ENCODE measurements around the gene SCYGR3. TPM values are rescaled to one million over a fixed set of nuclear protein-coding genes. Genes with fewer than 3 reads are reported as not detected.

Gene SCYGR3
- total and polyA plus RNA-seq, 2 of the 13 experiments (the other 11 are each of a cell fraction or from before 2014, with no cell fraction given), result not detected

GRCh38 chr2:227655454-227655853 is 40.8 kb upstream of the SCYGR3 start (continued):
- TF ChIP-seq, protein P1, sequence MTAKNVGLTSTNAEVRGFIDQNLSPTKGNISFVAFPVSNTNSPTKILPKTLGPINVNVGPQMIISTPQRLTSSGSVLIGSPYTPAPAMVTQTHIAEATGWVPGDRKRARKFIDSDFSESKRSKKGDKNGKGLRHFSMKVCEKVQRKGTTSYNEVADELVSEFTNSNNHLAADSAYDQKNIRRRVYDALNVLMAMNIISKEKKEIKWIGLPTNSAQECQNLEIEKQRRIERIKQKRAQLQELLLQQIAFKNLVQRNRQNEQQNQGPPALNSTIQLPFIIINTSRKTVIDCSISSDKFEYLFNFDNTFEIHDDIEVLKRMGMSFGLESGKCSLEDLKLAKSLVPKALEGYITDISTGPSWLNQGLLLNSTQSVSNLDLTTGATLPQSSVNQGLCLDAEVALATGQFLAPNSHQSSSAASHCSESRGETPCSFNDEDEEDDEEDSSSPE (CRISPR knock-in tag; IDR thresholded peaks at IDR 0.05), result no peak
- TF ChIP-seq MTERF4 (CRISPR knock-in tag; IDR thresholded peaks at IDR 0.05), result no peak
- 0 out of 2 replicates have a peak, but pooled peaks have one; percentile 27 for TF ChIP-seq BCL6 (CRISPR knock-in tag; IDR thresholded peaks at IDR 0.05)
- TF ChIP-seq ZNF839 (CRISPR knock-in tag; IDR thresholded peaks at IDR 0.05; ENCODE audit: borderline replicate concordance), result no peak
- TF ChIP-seq ZNF512 (CRISPR knock-in tag; IDR thresholded peaks at IDR 0.05), result no peak
- TF ChIP-seq ZNF646 (CRISPR knock-in tag; IDR thresholded peaks at IDR 0.05), result no peak
- TF ChIP-seq, protein P2, sequence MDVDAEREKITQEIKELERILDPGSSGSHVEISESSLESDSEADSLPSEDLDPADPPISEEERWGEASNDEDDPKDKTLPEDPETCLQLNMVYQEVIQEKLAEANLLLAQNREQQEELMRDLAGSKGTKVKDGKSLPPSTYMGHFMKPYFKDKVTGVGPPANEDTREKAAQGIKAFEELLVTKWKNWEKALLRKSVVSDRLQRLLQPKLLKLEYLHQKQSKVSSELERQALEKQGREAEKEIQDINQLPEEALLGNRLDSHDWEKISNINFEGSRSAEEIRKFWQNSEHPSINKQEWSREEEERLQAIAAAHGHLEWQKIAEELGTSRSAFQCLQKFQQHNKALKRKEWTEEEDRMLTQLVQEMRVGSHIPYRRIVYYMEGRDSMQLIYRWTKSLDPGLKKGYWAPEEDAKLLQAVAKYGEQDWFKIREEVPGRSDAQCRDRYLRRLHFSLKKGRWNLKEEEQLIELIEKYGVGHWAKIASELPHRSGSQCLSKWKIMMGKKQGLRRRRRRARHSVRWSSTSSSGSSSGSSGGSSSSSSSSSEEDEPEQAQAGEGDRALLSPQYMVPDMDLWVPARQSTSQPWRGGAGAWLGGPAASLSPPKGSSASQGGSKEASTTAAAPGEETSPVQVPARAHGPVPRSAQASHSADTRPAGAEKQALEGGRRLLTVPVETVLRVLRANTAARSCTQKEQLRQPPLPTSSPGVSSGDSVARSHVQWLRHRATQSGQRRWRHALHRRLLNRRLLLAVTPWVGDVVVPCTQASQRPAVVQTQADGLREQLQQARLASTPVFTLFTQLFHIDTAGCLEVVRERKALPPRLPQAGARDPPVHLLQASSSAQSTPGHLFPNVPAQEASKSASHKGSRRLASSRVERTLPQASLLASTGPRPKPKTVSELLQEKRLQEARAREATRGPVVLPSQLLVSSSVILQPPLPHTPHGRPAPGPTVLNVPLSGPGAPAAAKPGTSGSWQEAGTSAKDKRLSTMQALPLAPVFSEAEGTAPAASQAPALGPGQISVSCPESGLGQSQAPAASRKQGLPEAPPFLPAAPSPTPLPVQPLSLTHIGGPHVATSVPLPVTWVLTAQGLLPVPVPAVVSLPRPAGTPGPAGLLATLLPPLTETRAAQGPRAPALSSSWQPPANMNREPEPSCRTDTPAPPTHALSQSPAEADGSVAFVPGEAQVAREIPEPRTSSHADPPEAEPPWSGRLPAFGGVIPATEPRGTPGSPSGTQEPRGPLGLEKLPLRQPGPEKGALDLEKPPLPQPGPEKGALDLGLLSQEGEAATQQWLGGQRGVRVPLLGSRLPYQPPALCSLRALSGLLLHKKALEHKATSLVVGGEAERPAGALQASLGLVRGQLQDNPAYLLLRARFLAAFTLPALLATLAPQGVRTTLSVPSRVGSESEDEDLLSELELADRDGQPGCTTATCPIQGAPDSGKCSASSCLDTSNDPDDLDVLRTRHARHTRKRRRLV (CRISPR knock-in tag; IDR thresholded peaks at IDR 0.05), result no peak
- TF ChIP-seq NR2F2 (IDR thresholded peaks at IDR 0.05; ENCODE audit: borderline replicate concordance, low read depth), result 0 out of 2 replicates have a peak, but pooled peaks have one; percentile 35
- no peak for TF ChIP-seq MEIS2 (CRISPR knock-in tag; IDR thresholded peaks at IDR 0.05)
- TF ChIP-seq CC2D1A (CRISPR knock-in tag; IDR thresholded peaks at IDR 0.05), result no peak
- TF ChIP-seq ZNF501 (CRISPR knock-in tag; IDR thresholded peaks at IDR 0.05), result no peak
- TF ChIP-seq ZNF143 (CRISPR knock-in tag; IDR thresholded peaks at IDR 0.05), result no peak
- no peak for TF ChIP-seq KDM4B (CRISPR knock-in tag; IDR thresholded peaks at IDR 0.05)
- TF ChIP-seq ELF4 (CRISPR knock-in tag; IDR thresholded peaks at IDR 0.05; ENCODE audit: borderline replicate concordance), result no peak
- no peak for TF ChIP-seq ZSCAN12 (CRISPR knock-in tag; IDR thresholded peaks at IDR 0.05)
